ENCODE results near the gene IGSF21. TPM values are rescaled to one million over a fixed set of nuclear protein-coding genes. Genes with fewer than 3 reads are reported as not detected.

The IGSF21 gene
- polyA plus RNA-seq, 4 donors: 0.18 to 0.71 (median 0.49) TPM

GRCh38 chr1:18201997-18202719 lies 94.6 kb downstream of the IGSF21 start:
- DNase-seq (ENCODE audit: low read depth in 4 of 4, low spot score in 2 of 4): no peak

GRCh38 chr1:18203645-18204044 lies 96.0 kb downstream of the IGSF21 start:
- DNase-seq (ENCODE audit: low read depth in 4 of 4, low spot score in 2 of 4): no peak

DNA sequence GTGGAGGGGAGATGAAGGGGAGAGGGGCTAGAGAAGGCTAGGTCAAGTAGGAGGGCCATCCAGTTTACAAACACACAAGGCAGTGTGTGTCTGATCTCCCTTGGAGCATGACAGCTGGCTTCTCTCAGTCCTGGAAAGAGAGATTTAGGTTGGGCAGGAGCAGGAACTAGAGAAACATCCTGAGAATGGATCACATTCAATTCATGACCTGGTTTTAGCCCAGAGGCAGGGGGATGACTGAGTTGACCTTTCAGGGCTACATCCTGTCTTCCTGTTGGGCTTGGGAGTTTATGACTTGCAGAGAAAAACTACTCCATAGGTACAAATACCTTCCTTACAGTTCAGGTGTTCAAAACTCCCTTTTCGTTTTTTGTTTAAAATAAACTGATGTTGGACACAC lies 97.0 kb downstream of the IGSF21 start:
- no peak for DNase-seq (ENCODE audit: low read depth in 4 of 4, low spot score in 2 of 4)

GRCh38 chr1:18205319-18205718 lies 97.7 kb downstream of the IGSF21 start:
- DNase-seq (ENCODE audit: low read depth in 4 of 4, low spot score in 2 of 4): no peak

GRCh38 chr1:18211764-18212163 lies 104.2 kb downstream of the IGSF21 start:
- DNase-seq (ENCODE audit: low read depth in 4 of 4, low spot score in 2 of 4): no peak

- no peak for DNase-seq (ENCODE audit: low read depth in 4 of 4, low spot score in 2 of 4)
Observed at GRCh38 chr1:18217398-18218043, 109.9 kb downstream of the IGSF21 start.

- no peak for DNase-seq (ENCODE audit: low read depth in 4 of 4, low spot score in 2 of 4)
Observed at GRCh38 chr1:18229625-18230024, 122.0 kb downstream of the IGSF21 start.

- DNase-seq (ENCODE audit: low read depth in 4 of 4, low spot score in 2 of 4): no peak
Observed at GRCh38 chr1:18230321-18230720, 122.7 kb downstream of the IGSF21 start.

- no peak for DNase-seq (ENCODE audit: low read depth in 4 of 4, low spot score in 2 of 4)
Observed at GRCh38 chr1:18230840-18231239, 123.2 kb downstream of the IGSF21 start.

GRCh38 chr1:18232052-18232451 lies 124.5 kb downstream of the IGSF21 start:
- DNase-seq (ENCODE audit: low read depth in 4 of 4, low spot score in 2 of 4): no peak

- no peak for DNase-seq (ENCODE audit: low read depth in 4 of 4, low spot score in 2 of 4)
Observed at GRCh38 chr1:18233176-18233864, 125.7 kb downstream of the IGSF21 start.

GRCh38 chr1:18234790-18235242 lies 127.2 kb downstream of the IGSF21 start:
- peak in 1 of 4 donors; percentile 20 for DNase-seq (ENCODE audit: low read depth in 4 of 4, low spot score in 2 of 4)

DNA sequence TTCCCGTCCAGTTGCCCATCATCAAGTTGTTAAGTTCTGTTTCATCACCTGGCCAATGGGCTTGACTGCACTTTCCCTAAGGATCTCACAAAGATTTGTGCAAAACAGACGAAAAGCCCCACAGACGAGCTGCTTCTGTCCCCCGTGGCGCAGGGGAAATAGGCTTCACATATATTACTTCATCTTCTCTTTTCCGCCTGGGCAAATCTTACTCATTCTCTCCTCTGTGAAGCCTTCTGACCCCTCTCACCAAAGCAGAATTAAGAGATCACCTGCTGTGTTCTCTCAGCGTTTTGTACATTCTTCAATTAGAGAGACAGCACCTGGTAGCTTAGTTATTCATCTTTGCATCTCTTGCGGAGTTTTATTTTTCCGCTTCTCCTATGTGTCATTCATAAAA lies 129.8 kb downstream of the IGSF21 start:
- DNase-seq (ENCODE audit: low read depth in 4 of 4, low spot score in 2 of 4): no peak

GRCh38 chr1:18238190-18238589 lies 130.6 kb downstream of the IGSF21 start:
- DNase-seq (ENCODE audit: low read depth in 4 of 4, low spot score in 2 of 4): no peak

GRCh38 chr1:18239671-18240070 lies 132.1 kb downstream of the IGSF21 start:
- DNase-seq (ENCODE audit: low read depth in 4 of 4, low spot score in 2 of 4): no peak

- DNase-seq (ENCODE audit: low read depth in 4 of 4, low spot score in 2 of 4): no peak
Observed at GRCh38 chr1:18240906-18241305, 133.3 kb downstream of the IGSF21 start.

DNA sequence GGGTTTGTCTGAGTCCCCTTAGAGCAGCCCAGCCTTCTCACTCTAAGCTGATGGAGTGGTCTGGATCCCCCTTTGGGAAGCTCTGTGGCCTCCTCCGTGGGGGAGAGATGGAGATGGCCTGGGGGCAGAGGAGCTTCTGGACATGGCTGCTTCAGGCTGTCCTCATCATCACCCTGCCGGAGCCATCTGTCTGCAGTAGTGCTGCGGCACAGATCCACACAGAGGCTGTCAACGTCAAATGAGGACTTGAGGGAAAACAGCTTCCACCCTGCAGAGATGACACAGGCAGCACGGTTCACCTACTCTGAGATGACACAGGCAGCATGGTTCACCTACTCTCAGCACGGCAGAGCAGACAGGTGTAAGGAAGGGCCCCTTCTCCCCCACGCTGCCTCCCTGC lies 134.3 kb downstream of the IGSF21 start:
- no peak for DNase-seq (ENCODE audit: low read depth in 4 of 4, low spot score in 2 of 4)

DNA sequence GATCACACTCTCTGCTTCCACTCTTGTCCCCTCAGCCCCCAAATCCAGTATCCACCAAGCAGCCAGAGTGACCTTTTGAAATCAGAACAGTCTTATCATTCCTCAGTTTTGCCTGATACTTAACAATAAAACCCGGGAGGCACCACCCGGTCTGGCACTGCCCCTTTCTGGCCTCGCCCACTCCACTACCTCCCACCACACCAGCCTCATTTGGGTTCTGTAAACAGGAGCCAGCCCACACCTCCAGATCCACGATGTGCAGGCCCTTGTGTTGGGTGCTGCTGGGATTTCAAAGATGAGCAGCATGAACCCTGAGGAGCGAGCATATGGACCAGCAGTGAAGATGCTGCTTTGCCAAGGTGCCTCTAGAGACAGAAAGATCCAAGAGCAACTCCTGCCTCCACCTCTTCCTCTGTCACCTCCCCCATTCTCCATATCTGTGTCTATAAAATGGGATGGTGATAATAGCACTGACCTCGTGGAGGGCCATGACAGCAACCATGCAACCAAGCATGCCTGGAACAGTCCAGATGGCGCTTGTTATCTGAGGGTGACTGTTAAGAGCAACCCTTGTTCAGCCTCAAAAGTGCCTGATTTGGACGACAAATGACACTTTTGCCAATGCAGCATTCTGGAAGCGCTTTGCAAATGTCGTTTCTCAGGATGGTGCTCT lies 136.0 kb downstream of the IGSF21 start:
- DNase-seq (ENCODE audit: low read depth in 4 of 4, low spot score in 2 of 4): no peak

- no peak for DNase-seq (ENCODE audit: low read depth in 4 of 4, low spot score in 2 of 4)
Observed at GRCh38 chr1:18244762-18245161, 137.2 kb downstream of the IGSF21 start.

DNA sequence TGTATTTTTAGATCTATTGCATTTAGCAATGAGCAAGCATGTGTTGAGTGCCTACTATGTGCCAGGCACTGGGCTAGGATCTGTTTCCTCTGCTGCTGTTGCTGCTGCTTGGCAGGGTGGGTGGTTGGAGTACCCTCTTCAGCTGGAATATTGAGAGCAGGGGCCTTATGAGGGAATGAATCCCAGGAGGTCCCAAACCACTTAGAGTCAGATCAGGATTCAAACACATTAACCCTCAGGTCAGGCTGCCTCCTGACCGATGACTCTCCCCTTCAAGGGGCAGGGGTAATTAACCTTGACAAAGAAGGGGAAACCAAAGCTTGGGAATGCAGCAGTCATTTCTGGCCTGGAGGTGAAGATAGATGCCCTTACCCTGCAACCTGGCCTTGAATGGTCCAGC lies 138.0 kb downstream of the IGSF21 start:
- no peak for DNase-seq (ENCODE audit: low read depth in 4 of 4, low spot score in 2 of 4)

GRCh38 chr1:18246543-18246942 lies 138.9 kb downstream of the IGSF21 start:
- no peak for DNase-seq (ENCODE audit: low read depth in 4 of 4, low spot score in 2 of 4)
